Testis (tissue), 3 donors: ENCODE results near the gene FAM107A. TPM values are rescaled to one million over a fixed set of nuclear protein-coding genes. Genes with fewer than 3 reads are reported as not detected.
A peak's percentile ranks its signal among the peaks of the same experiment; 100 is the strongest.

Experiments used
- DNase-seq: peaks from one replicate; pipeline ENCODE4 v3.0.0-alpha.2; 2019
- H3K27ac ChIP-seq, 2 donors: fragments of 200-600 bp; sonication (generic); one replicate each; pipeline ENCODE4 v1.5.1; 2019
- H3K27me3 ChIP-seq: fragments of 200-600 bp; sonication (generic); one replicate; pipeline ENCODE4 v1.5.1; 2019
- H3K36me3 ChIP-seq: fragments of 200-600 bp; sonication (generic); one replicate; pipeline ENCODE4 v1.5.1; 2017; ENCODE audit warnings: low read depth; ENCODE audit errors: missing control alignments
- H3K4me1 ChIP-seq: fragments of 200-600 bp; sonication (generic); one replicate; pipeline ENCODE4 v1.5.1; 2019
- H3K4me3 ChIP-seq, 2 donors: fragments of 200-600 bp; sonication (generic); one replicate each; pipeline ENCODE4 v1.5.1; 2017 to 2019
- H3K9me3 ChIP-seq: fragments of 200-600 bp; sonication (generic); one replicate; pipeline ENCODE4 v1.5.1; 2017
- POLR2A ChIP-seq: fragments of 450-650 bp; IDR thresholded peaks from one replicate; pipeline ENCODE4 v1.6.1; 2017; ENCODE audit warnings: antibody characterized with exemption, mild to moderate bottlenecking, moderate library complexity
- WGBS, 2 donors: methylation state at CpG; one replicate each; pipeline ENCODE4 v1.1.5; 2018; 5-methylcytosine and 5-hydroxymethylcytosine counted together
- intact Hi-C: fragments of 100-400 bp; cut with DNase I; formaldehyde crosslinking; loops from one replicate; pipeline ENCODE4 v1.15.1; 2023; ENCODE audit warnings: low total_unique reads
- polyA plus RNA-seq: library from polyadenylated mRNA; stranded (reverse); fragments of 350-450 nt; fragmentation: Illumina TruSeq; extraction: RNeasy Lipid Tissue Mini Kit (QIAGEN cat#74804); gene quantifications from one replicate; pipeline ENCODE4 v1.2.3, GENCODE V29; 2014; ENCODE audit warnings: low read depth, low replicate concordance; ENCODE audit not compliant: insufficient read depth
- total RNA-seq, 2 donors: library from RNA; depleted of rRNA; stranded (reverse); fragments of >200 nt; gene quantifications; one replicate each; pipeline ENCODE4 v1.2.3, GENCODE V29; 2016
- TF ChIP-seq, protein P1 (sequence below), 3 experiments: fragments of 450-650 bp in 2 of 3; fragments of 200-600 bp in 1 of 3; sonication (generic) in 1 of 3; IDR thresholded peaks; one replicate each; pipeline ENCODE4 v1.5.1; 2016 to 2019; ENCODE audit warnings: antibody characterized with exemption in 3 of 3, mild to moderate bottlenecking in 2 of 3, moderate library complexity in 1 of 3

FAM107A gene
- total and polyA plus RNA-seq, 3 donors from 2014 or later, result 7.8 to 17.8 (median 14.8) TPM

DNA sequence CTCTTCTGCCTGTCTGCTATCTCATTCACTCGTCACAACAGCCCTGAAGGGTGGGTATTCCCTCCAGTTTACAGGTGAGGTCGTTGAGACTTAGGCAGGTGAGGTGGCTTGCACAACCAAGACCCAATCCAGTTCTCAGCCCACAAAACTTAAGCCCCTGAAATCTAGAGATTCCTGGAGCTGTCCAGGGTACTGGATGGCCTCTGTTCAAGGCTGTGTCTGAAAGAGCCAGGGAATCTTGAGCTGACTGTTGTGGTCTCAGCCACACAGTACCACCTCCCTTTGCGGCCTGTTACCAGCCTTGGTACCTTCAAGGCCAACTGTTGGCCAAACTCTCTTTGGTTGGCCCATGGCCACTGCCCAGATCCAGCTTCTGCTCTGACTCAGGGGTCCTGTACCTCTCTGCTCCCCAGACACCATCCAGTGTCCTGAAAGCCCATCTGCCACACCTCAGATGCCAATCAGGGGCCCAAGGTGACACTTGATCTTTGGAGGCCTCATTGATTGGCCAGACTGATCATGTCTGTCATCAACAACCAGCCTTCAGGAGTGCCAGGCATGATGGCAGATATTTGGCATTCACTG is 10.9 kb upstream of the FAM107A start:
- TF ChIP-seq, protein P1, sequence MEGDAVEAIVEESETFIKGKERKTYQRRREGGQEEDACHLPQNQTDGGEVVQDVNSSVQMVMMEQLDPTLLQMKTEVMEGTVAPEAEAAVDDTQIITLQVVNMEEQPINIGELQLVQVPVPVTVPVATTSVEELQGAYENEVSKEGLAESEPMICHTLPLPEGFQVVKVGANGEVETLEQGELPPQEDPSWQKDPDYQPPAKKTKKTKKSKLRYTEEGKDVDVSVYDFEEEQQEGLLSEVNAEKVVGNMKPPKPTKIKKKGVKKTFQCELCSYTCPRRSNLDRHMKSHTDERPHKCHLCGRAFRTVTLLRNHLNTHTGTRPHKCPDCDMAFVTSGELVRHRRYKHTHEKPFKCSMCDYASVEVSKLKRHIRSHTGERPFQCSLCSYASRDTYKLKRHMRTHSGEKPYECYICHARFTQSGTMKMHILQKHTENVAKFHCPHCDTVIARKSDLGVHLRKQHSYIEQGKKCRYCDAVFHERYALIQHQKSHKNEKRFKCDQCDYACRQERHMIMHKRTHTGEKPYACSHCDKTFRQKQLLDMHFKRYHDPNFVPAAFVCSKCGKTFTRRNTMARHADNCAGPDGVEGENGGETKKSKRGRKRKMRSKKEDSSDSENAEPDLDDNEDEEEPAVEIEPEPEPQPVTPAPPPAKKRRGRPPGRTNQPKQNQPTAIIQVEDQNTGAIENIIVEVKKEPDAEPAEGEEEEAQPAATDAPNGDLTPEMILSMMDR (IDR thresholded peaks at IDR 0.05), result no peak
- no peak for TF ChIP-seq POLR2A
- no peaks in the 10 kb centered on the region for H3K27me3 ChIP-seq
- H3K4me1 ChIP-seq, result peaks cover 3% of the 10 kb centered on the region
- no peak overlapping the region for H3K27ac ChIP-seq
- H3K4me3 ChIP-seq, result no peak overlapping the region
- H3K9me3 ChIP-seq, result no peaks in the 10 kb centered on the region
- 53 to 60% methylated on average over 2 to 3 of the region's 3 CpGs for WGBS, 2 donors
- H3K36me3 ChIP-seq, result no peaks in the 10 kb centered on the region
- DNase-seq, result no peak
- intact Hi-C loops, result no loop called here

DNA sequence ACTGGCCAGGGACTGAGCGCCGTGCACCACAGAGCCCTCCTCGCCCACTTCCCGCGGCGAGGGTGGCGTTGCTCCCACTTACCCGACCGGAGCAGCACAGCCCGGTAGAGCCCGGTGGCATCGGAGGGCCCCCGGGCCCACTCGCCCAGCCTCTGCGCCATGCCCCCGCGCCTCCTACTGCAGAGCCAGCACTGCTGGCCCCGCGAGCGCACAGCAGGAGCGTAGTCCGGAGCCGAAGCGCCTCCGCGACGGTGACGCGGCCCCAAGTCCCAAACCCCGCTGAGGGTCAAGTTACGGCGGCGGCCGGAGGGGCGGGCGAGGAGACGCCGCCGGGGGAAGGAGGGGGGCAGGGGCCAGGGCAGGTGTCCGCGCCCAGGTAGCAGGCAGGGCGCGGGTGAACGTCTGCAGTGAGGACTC is 9.6 kb upstream of the FAM107A start:
- WGBS, 2 donors, result 21 to 31% methylated on average over 9 to 34 of the region's 44 CpGs
- no peak for DNase-seq
- intact Hi-C loops, result no loop called here
- no peak overlapping the region for H3K27ac ChIP-seq
- no peaks in the 10 kb centered on the region for H3K9me3 ChIP-seq
- no peaks in the 10 kb centered on the region for H3K27me3 ChIP-seq
- H3K36me3 ChIP-seq, result no peaks in the 10 kb centered on the region
- H3K4me3 ChIP-seq, result peak overlapping the region in 1 of 2 donors; percentile 17
- no peak for TF ChIP-seq POLR2A
- TF ChIP-seq, protein P1 (IDR thresholded peaks at IDR 0.05), result no peak
- peaks cover 3% of the 10 kb centered on the region for H3K4me1 ChIP-seq

DNA sequence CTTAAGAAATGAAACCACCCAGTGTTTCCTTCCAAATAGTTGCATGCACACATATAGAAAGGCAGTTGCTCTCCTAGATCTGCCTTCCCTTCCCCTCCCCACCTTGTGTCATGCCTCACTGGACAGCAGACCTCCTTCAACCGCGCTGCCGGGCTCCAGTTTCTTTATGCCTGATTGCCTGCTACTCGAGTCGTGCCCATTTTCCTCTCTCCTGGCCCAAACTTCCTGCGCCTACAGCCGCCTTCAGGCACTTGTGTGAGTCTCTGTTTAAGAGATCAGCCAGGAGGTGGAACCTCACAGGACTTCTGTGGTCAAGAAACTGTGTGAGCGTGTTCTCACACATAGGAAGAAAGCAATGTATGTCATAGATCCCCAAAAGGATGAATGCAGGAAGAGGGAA is 8.8 kb upstream of the FAM107A start:
- Histone ChIP-seq H3K36me3 (no peaks in the 10 kb centered on the region), H3K27ac (peak overlapping the region in 1 of 2 donors; percentile 85), H3K4me3 (no peak overlapping the region), H3K27me3 (no peaks in the 10 kb centered on the region), H3K4me1 (peaks cover 3% of the 10 kb centered on the region), H3K9me3 (no peaks in the 10 kb centered on the region)
- DNase-seq, result no peak
- TF ChIP-seq, protein P1 (IDR thresholded peaks at IDR 0.05), result no peak
- no peak for TF ChIP-seq POLR2A
- 30 to 51% methylated on average over 8 of the region's 8 CpGs for WGBS, 2 donors
- intact Hi-C loops, result no loop called here

DNA sequence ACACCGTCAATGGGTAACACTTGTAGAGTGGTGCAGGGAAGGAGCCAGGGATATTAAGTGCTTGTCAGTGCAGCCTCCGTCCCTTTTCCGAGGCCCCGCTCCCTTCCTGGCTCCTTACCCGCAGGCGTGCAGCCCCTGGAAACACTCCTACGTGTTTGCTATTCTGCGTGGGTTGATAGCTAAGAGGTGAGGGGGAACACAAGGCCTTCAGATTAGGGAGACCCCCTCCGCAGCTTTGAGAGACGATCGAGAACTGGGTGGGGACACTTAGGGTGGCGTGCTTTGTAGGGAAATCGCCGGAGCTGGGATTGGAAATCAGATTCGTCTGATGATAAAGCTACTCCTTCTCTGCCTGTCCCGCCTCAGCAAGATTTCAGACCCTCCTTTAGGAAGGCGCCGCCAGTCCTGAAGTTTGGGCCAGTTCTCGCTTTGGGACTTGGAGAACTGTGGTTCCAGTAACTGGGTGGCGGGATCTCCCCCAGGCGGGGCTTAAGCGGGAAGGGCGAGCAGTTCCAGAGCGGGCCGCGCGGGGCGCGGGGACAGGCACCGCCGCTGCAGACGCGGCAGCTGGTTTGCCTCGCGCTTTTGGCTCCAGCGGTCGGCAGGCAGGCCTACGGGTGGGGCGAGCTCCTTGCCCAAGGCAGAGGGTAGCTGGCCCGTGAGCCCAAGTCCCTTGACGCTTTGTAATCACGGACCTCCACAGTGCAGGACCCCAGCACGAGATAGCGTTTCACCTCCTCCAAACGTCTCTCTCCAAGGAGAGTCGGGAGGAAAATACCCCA is 8.0 kb upstream of the FAM107A start:
- Histone ChIP-seq H3K4me1 (peaks cover 3% of the 10 kb centered on the region), H3K27me3 (no peaks in the 10 kb centered on the region), H3K4me3 (peak overlapping the region; percentile 47 to 53), H3K36me3 (no peaks in the 10 kb centered on the region), H3K9me3 (no peaks in the 10 kb centered on the region), H3K27ac (peak overlapping the region; percentile 74 to 85)
- peak; percentile 80 for DNase-seq
- no peak for TF ChIP-seq POLR2A
- TF ChIP-seq, protein P1 (IDR thresholded peaks at IDR 0.05), result peak; percentile 59 to 79 (median 75)
- WGBS, 2 donors, result 0 to 2% methylated on average over 29 to 42 of the region's 46 CpGs
- intact Hi-C loops, result no loop called here

DNA sequence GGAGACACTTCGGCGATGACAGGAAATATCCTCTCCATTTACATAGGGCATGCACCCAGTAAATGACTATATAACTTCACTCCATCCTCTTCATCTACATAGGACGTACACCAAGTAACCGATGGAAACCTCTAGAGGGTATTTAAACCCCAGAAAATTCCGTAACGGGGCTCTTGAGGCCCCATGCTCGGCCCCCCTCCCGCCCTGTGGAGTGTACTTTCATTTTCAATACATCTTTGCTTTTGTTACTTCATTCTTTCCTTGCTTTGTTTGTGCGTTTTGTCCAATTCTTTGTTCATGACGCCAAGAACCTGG is 7.5 kb upstream of the FAM107A start:
- peak overlapping the region; percentile 74 to 85 for H3K27ac ChIP-seq
- no peak for DNase-seq

More for the DNA sequence above, 7.5 kb upstream of the FAM107A start:
- H3K27me3 ChIP-seq, result no peaks in the 10 kb centered on the region
- peaks cover 3% of the 10 kb centered on the region for H3K4me1 ChIP-seq
- WGBS, 2 donors, result 12 to 28% methylated on average over 10 of the region's 10 CpGs
- H3K9me3 ChIP-seq, result no peaks in the 10 kb centered on the region
- H3K36me3 ChIP-seq, result no peaks in the 10 kb centered on the region
- intact Hi-C loops, result no loop called here
- TF ChIP-seq, protein P1 (IDR thresholded peaks at IDR 0.05), result no peak
- no peak for TF ChIP-seq POLR2A
- peak overlapping the region; percentile 47 to 53 for H3K4me3 ChIP-seq
